ENCODE measurements around the gene PLS3.

Gene PLS3

DNA sequence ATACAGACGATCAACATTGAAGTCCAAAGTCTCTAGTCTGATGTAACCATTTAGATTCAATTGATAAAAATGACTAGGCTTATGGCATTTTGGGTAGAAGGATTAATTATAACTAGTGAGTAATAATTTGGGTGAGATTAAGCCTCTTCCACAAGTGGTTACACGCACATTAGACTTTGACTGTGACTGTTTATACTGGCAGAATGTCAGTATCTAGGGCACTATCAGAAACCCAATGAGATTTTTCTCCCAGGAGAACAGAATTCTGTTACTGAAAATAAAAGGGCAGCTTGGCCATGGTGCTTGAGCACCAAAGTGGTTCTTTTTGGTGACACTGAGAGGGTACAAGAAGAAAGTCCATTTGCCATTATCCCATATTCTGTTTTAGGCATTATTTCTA, 3.3 kb downstream of the PLS3 start:
- DNase-seq (ENCODE audit: low read depth in 1 of 2, low spot score in 1 of 2) = no peak

GRCh38 chrX:115565888-115566287, 4.9 kb downstream of the PLS3 start:
- no peak for DNase-seq (ENCODE audit: low read depth in 1 of 2, low spot score in 1 of 2)

DNA sequence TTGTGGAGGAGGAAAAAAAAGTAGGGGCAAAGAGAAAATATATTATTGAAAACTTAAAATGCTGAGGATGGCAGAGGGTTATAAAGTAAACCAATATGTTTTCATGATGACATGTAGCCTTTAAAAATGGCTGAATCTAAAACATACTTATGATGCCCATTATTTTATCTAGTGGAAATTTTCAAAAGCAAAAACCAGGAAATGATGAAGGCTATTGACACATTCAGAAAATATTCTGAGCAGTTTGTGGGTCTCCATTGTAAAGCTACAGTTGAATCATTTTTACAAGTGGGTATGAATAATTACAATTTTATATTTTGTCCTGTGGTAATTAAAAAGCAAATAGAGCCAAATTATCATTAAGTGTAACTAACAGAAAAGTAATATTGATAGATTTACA, 10.7 kb downstream of the PLS3 start:
- DNase-seq (ENCODE audit: low read depth in 1 of 2, low spot score in 1 of 2) = no peak

DNA sequence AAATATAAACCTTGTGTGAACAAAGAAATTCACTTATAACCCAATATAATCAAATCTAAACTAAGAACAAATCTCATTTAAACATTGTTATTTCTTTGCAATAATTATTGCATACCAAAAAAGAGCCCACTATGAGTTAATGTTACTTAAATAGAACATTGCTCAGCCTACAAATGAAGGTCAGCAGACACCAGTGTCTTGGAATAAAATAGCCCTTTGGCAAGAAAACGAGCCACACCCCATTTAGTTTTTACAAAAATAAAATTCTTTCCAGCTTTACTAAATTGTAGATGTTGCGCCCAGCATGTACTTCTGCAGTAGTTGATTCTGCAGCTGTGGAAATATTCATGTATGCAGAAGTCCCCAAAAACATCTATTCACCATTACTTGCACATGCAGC, 12.2 kb downstream of the PLS3 start:
- DNase-seq (ENCODE audit: low read depth in 1 of 2, low spot score in 1 of 2) = no peak

- no peak for DNase-seq (ENCODE audit: low read depth in 1 of 2, low spot score in 1 of 2)
Observed at GRCh38 chrX:115576676-115577075, 15.7 kb downstream of the PLS3 start.

- DNase-seq (ENCODE audit: low read depth in 1 of 2, low spot score in 1 of 2) = no peak
Observed at GRCh38 chrX:115579327-115579726, 18.4 kb downstream of the PLS3 start.

DNA sequence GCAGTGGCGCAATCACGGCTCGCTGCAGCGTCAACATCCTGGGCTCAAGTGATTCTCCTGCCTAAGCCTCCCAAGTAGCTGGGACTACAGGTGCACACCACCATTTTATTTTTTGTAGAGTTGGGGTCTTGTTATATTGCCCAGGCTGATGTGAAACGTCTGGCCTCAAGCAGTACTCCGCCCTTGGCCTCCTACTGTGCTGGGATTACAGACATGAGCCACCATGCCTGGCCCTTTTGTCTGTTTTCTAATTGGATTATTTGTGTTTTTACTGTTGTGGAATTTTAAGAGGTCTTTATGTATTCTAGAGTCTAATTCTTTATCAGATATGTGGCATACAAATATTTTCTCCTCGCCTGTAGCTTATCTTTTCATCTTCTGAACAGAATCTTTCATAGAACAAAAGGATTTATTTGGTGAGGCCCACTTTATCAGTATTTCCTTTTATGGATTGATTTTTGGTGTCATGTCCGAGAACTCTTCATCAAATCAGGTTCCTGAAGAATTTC, 18.9 kb downstream of the PLS3 start:
- DNase-seq (ENCODE audit: low read depth in 1 of 2, low spot score in 1 of 2) = no peak

GRCh38 chrX:115581759-115582615, 21.0 kb downstream of the PLS3 start:
- no peak for DNase-seq (ENCODE audit: low read depth in 1 of 2, low spot score in 1 of 2)

DNA sequence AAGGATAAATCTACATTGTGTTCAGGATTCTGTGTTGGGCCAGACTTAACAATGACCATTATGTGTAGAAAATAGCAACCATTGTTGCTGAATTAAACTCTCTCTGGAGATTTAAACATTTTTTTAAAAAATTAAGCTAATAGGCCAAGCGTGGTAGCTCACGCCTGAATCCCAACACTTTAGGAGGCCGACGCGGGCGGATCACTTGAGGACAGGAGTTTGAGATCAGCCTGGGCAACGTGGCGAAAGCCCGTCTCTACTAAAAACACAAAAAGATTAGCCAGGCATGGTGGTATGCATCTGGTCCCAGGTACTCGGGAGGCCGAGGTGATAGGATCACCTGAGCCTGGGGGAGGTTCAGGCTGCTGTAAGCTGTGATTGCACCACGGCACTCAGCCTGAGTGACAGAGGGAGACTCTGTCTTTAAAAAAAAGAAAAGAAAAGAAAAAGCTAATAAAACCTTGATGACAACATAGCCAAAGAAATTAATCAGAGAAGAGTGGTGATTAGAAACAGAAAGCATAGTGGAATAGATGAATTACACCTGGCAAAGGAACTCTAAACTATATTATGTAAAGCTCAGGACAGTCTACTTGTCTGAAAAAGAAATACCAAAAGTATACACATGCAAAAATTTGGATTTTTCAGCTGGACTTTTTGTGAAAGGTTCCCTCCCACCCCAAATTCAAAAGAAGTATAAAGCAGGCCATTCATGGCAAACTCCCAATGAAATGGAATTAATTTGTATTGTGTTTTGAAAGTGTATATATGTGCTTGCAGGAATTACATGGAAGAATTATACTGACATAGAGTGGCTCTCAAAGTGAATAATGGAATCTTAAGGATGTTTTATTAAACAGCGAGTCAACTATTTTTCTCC, 21.9 kb downstream of the PLS3 start:
- no peak for DNase-seq (ENCODE audit: low read depth in 1 of 2, low spot score in 1 of 2)

- DNase-seq (ENCODE audit: low read depth in 1 of 2, low spot score in 1 of 2) = no peak
Observed at GRCh38 chrX:115583496-115584004, 22.6 kb downstream of the PLS3 start.

GRCh38 chrX:115584696-115585095, 23.7 kb downstream of the PLS3 start:
- no peak for DNase-seq (ENCODE audit: low read depth in 1 of 2, low spot score in 1 of 2)

DNA sequence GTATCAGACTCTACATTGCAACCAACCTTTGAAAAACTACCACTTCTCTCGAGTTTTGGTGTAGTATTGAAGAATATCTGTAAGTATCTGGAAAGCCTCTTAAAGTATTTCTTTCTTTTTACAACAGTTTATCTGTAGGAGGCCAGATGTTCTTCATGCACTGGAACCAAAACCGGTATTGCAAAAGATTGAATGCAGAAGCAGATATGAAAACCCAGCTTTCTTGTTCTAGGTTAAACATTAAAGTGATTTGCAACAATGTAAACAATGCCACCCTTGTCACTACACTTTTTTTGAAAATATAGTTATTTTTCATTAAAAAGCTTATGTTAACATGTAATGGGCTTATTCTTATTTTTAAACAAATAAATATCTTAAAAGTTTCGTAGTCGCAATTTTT, 27.2 kb downstream of the PLS3 start:
- no peak for DNase-seq (ENCODE audit: low read depth in 1 of 2, low spot score in 1 of 2)

GRCh38 chrX:115589419-115589818, 28.4 kb downstream of the PLS3 start:
- no peak for DNase-seq (ENCODE audit: low read depth in 1 of 2, low spot score in 1 of 2)

GRCh38 chrX:115591420-115591819, 30.4 kb downstream of the PLS3 start:
- DNase-seq (ENCODE audit: low read depth in 1 of 2, low spot score in 1 of 2) = no peak

GRCh38 chrX:115591856-115592842, 31.2 kb downstream of the PLS3 start:
- no peak for DNase-seq (ENCODE audit: low read depth in 1 of 2, low spot score in 1 of 2)

DNA sequence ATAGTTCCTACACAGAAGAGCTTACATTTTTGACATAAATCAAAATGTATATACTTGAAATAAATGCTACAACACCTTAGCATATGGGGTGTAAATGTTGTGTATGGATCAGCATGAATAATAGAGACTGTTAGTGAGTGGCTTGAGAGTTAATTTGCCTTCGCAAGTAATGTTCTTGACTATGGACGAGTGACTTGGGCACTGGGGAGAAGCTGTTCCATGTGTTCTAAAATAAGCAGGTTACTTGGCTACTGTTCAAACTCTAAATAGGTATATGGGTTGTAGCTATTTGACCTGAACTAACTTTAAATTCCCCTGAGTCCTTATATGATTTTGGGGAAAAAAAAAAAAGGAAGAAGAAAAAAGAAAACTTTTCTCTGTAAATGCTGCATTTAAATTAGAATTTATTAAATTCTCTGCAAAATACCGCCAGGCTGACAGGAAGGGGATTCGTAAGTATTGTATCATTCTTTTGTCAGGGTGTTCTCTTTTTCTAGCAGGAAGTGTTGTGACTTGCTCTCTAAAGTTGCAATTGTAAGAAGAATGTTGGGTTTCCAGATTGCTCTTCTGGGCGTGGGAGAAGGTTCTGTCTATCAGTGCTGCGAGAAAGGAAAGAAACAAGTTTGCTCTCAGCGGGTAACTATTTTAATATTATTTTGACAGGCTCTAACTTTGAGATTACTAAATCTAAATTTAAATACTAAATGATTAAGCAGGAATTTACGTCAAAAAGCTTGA, 32.2 kb downstream of the PLS3 start:
- DNase-seq (ENCODE audit: low read depth in 1 of 2, low spot score in 1 of 2) = no peak

- DNase-seq (ENCODE audit: low read depth in 1 of 2, low spot score in 1 of 2) = no peak
Observed at GRCh38 chrX:115595049-115595448, 34.1 kb downstream of the PLS3 start.

GRCh38 chrX:115598556-115598955, 37.6 kb downstream of the PLS3 start:
- DNase-seq (ENCODE audit: low read depth in 1 of 2, low spot score in 1 of 2) = no peak

- DNase-seq (ENCODE audit: low read depth in 1 of 2, low spot score in 1 of 2) = no peak
Observed at GRCh38 chrX:115602308-115602707, 41.3 kb downstream of the PLS3 start.
